Neural progenitor cell (in vitro differentiated cells): Measurements from ENCODE around the gene VOPP1.

Source experiments
- CTCF ChIP-seq: fragments of 200-600 bp; sonication (generic); IDR thresholded peaks from 2 replicates; pipeline ENCODE4 v1.5.1; 2017; ENCODE audit warnings: antibody characterized with exemption, mild to moderate bottlenecking
- EZH2phosphoT487 ChIP-seq: fragments of 200-600 bp; sonication (generic); IDR thresholded peaks from 2 replicates; pipeline ENCODE4 v1.6.1; 2017; ENCODE audit warnings: antibody characterized with exemption

GRCh38 chr7:55521512-55521911 lies 50.8 kb downstream of the VOPP1 start:
- TF ChIP-seq CTCF (no peak), EZH2phosphoT487 (no peak)
